GM21529 (cell line): Measurements from ENCODE around the gene HSPH1.

Experiments
- ATAC-seq: cut with Tn5 transposase; IDR thresholded peaks from one replicate; pipeline ENCODE4 v1.9.1; 2021; ENCODE audit not compliant: unreplicated experiment

Gene HSPH1

DNA sequence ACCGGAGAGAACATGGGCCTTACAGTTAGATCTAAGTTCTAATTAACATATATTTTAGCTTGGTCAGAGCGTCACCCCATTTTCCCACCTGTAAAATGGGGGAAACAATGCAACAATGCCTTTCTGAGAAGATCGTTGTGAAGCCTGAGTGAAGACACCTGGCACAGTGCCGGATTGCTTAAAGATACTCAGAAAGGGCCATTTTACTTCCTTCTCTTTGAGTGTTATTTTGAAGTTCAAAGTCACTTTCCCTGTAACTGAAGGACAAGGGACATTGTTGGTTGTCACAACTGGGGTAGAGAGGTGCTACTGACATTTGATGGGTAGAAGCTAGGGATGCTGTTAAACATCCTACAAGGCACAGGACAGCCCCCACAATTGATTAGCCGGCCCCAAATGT is 28.1 kb downstream of the HSPH1 start:
- ATAC-seq: no peak

GRCh38 chr13:31131470-31131961 is 30.2 kb downstream of the HSPH1 start:
- ATAC-seq: no peak

GRCh38 chr13:31129419-31129818 is 32.3 kb downstream of the HSPH1 start:
- ATAC-seq: no peak

GRCh38 chr13:31124204-31124603 is 37.5 kb downstream of the HSPH1 start:
- no peak for ATAC-seq

- no peak for ATAC-seq
Observed at GRCh38 chr13:31122544-31123260, 39.0 kb downstream of the HSPH1 start.

DNA sequence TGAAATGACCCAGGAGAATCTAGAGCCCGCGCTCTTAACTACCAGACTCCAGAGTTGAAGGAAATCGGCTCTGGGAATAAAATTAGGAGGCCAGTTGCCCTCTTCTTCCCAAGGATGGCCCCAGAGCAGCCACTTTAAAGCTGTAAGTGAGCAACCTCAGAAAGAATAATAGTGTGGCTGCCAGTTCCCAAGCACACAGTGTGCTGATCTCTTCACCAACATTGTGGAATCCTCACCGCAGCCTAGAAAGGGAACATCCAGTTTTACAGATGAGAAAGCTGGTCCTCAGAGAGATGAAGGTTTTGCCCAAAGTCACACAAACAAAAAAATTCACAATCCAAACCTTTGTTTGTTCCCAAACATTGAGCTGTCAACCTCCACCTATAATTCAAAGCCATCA is 39.6 kb downstream of the HSPH1 start:
- no peak for ATAC-seq

GRCh38 chr13:31121379-31122140 is 40.1 kb downstream of the HSPH1 start:
- no peak for ATAC-seq

DNA sequence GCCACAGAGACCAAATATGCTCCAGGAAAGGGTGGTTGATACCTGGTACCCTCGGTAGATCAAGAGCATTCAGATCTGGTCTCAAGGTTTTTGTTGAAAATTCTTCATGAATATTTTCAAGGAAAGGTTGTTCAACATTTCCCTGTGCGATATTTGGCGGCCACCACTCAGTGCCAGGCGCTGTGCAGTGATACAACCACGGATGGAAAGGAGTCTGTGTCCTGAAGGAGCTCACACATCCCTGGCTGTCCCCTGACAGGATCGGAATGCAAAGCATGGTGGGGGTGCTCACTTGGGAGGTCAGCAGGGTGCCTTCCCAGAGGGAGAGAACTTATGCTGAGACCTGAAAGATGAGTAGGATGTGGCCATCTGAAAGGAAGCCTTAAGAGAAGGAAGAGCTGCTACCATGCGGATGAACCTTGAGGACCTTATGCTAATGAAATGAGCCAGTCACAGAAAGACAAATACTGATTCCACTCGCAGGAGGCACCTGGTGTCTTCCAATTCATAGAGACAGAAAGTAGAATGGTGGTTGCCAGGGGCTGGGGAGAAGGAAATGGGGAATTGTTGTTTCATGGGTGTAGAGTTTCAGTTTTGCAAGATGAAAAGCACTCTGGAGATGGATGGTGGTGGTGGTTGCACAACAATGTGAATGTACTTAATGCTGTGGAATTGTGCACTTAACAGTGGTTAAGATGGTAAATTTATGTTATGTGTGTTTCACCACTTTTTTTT is 41.6 kb downstream of the HSPH1 start:
- ATAC-seq: no peak

DNA sequence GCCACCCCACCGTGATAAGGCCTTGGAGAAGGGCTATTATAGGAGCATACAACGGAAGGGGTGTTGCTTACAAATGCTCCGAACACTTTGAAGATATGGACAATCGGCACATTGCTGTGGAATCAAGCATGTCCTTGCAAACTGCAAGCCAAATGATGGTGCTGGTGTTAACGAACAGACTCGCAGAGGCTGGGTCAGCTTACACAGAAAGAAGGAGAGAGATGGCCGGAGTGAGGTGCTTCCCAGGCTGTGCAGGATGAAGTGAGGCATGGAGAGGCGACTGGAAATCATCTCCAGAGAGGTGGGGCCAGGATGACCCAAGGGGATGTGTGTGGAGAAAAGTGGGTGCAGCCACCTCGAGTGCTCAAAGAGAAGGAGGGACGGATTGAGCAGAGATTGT is 42.2 kb downstream of the HSPH1 start:
- no peak for ATAC-seq

- ATAC-seq: no peak
Observed at GRCh38 chr13:31116224-31116623, 45.5 kb downstream of the HSPH1 start.

GRCh38 chr13:31115616-31116015 is 46.1 kb downstream of the HSPH1 start:
- no peak for ATAC-seq

- no peak for ATAC-seq
Observed at GRCh38 chr13:31114641-31115040, 47.1 kb downstream of the HSPH1 start.

- ATAC-seq: no peak
Observed at GRCh38 chr13:31111136-31111535, 50.6 kb downstream of the HSPH1 start.

GRCh38 chr13:31110617-31111016 is 51.1 kb downstream of the HSPH1 start:
- ATAC-seq: no peak

GRCh38 chr13:31110169-31110568 is 51.5 kb downstream of the HSPH1 start:
- ATAC-seq: no peak

GRCh38 chr13:31107109-31107508 is 54.6 kb downstream of the HSPH1 start:
- no peak for ATAC-seq

- no peak for ATAC-seq
Observed at GRCh38 chr13:31105856-31106255, 55.8 kb downstream of the HSPH1 start.

GRCh38 chr13:31105020-31105795 is 56.5 kb downstream of the HSPH1 start:
- no peak for ATAC-seq

DNA sequence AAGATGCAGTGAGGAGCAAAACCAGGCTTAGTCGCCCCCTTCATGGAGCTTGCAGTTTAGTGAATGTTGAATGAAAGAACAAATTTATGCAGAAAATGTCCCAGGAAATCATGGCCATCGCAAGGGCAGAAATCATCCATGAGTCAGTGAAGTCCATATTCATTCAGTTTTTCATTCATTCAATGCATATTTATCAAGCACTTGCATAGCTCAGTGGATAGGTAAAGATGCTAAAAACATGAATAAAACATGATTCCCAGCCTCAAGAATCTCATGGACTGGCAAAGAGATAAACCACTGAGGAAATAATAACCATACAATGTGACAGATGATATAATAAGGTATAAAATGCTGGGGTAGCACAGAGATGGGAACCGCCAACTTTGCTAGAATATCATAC is 58.8 kb downstream of the HSPH1 start:
- no peak for ATAC-seq

DNA sequence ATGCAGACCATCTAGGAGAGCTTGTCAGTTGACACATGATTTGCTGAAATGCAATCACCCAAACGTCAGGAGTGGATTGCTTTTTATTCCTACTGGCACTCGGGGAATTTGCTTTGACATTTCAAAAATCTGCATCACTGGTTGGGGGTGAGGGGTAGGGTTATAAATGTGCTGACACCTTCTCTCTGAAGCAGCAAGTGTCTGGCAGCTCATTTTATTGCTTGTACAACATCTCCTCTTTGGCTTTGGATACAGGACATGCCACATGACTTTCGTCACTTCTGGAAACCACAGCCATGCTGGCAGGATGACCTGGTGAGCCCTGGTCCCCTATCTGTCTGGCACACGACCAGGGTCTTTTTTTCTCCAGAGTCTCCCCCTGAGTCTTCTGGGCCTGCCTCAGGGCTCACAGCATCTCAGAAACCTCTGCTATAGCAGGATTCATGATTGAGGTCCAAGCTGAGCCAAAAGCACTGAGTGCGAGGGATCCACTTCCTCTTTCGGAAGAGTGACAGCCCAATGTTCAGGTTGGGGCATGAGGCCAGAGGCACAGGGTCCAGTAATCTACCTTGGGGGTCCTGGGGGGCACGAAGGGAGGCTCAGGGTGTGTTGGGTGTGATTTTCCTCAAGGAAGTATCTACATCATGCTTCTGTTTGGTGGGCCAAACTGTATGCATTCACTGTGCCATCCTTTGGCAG is 60.1 kb downstream of the HSPH1 start:
- no peak for ATAC-seq
